Liver (tissue), 9 donors: ENCODE results near the gene ZFAND2B. TPM values are rescaled to one million over a fixed set of nuclear protein-coding genes. Genes with fewer than 3 reads are reported as not detected.

Experiments used
- DNase-seq: peaks from one replicate; pipeline ENCODE4 v3.0.0-alpha.2; 2017; ENCODE audit warnings: low spot score
- H3K27ac ChIP-seq, 2 donors: one replicate each; pipeline ENCODE4 v1.7.0; 2013; ENCODE audit warnings: inconsistent platforms in 2 of 2, low read length in 2 of 2, control low read depth in 1 of 2, low read depth in 1 of 2, mild to moderate bottlenecking in 1 of 2
- H3K27me3 ChIP-seq, 4 donors: one replicate each; pipeline versions ENCODE4 v1.6.1 to v1.7.0; 2013; ENCODE audit warnings: low read length in 3 of 4, inconsistent platforms in 1 of 4, mild to moderate bottlenecking in 1 of 4, moderate library complexity in 1 of 4; ENCODE audit not compliant: control insufficient read depth in 4 of 4, insufficient read depth in 4 of 4
- H3K36me3 ChIP-seq, 4 donors: one replicate each; pipeline versions ENCODE4 v1.6.1 to v1.7.0; 2013; ENCODE audit warnings: low read length in 3 of 4, mild to moderate bottlenecking in 3 of 4, low read depth in 1 of 4, moderate library complexity in 1 of 4; ENCODE audit not compliant: control insufficient read depth in 4 of 4, insufficient read depth in 3 of 4
- H3K4me1 ChIP-seq, 4 donors: one replicate each; pipeline versions ENCODE4 v1.6.1 to v1.7.0; 2013; ENCODE audit warnings: low read length in 3 of 4, mild to moderate bottlenecking in 3 of 4, moderate library complexity in 1 of 4; ENCODE audit not compliant: control insufficient read depth in 4 of 4, insufficient read depth in 4 of 4
- H3K4me3 ChIP-seq, 3 donors: one replicate each; pipeline versions ENCODE4 v1.6.1 to v1.7.0; 2013; ENCODE audit warnings: low read length in 3 of 3, control low read depth in 1 of 3, low read depth in 1 of 3, mild to moderate bottlenecking in 1 of 3
- H3K9ac ChIP-seq, 2 donors: one replicate each; pipeline ENCODE4 v1.7.0; 2013; ENCODE audit warnings: low read length in 2 of 2, mild to moderate bottlenecking in 2 of 2, moderate library complexity in 2 of 2, control low read depth in 1 of 2, low read depth in 1 of 2
- H3K9me3 ChIP-seq, 4 donors: one replicate each; pipeline versions ENCODE4 v1.6.1 to v1.7.0; 2013; ENCODE audit warnings: low read length in 3 of 4; ENCODE audit not compliant: control insufficient read depth in 4 of 4
- ATF3 ChIP-seq: IDR thresholded peaks from 2 replicates; pipeline ENCODE4 v1.6.1; 2016; ENCODE audit warnings: antibody characterized with exemption
- CTCF ChIP-seq: fragments of 150-350 bp; IDR thresholded peaks from 2 replicates; pipeline ENCODE4 v1.5.1; 2017; ENCODE audit warnings: improper control_type of control experiment, low read depth, low read length; ENCODE audit not compliant: missing input control
- EGR1 ChIP-seq, 2 donors: IDR thresholded peaks; 2 replicates each; pipeline ENCODE4 v1.6.1; 2016 to 2018; ENCODE audit warnings: antibody characterized with exemption in 2 of 2, low read depth in 2 of 2
- FOXA1 ChIP-seq: IDR thresholded peaks from 2 replicates; pipeline ENCODE4 v1.6.1; 2016; ENCODE audit warnings: antibody characterized with exemption
- FOXA2 ChIP-seq: IDR thresholded peaks from 2 replicates; pipeline ENCODE4 v1.6.1; 2016; ENCODE audit warnings: antibody characterized with exemption
- GABPA ChIP-seq, 2 donors: IDR thresholded peaks in 1 of 2; conservative IDR thresholded peaks in 1 of 2; 2 replicates each; pipeline ENCODE4 v1.6.1; 2016; ENCODE audit warnings: antibody characterized with exemption in 2 of 2, mild to moderate bottlenecking in 1 of 2, moderate library complexity in 1 of 2
- HNF4A ChIP-seq, 2 donors: conservative IDR thresholded peaks; 2 replicates each; pipeline ENCODE4 v1.6.1; 2016; ENCODE audit warnings: antibody characterized with exemption in 2 of 2, mild to moderate bottlenecking in 2 of 2
- HNF4G ChIP-seq: IDR thresholded peaks from 2 replicates; pipeline ENCODE4 v1.6.1; 2016; ENCODE audit warnings: antibody characterized with exemption
- JUND ChIP-seq, 2 donors: IDR thresholded peaks; 2 replicates each; pipeline ENCODE4 v1.6.1; 2016; ENCODE audit warnings: antibody characterized with exemption in 2 of 2
- MAX ChIP-seq: IDR thresholded peaks from 2 replicates; pipeline ENCODE4 v1.6.1; 2016; ENCODE audit warnings: antibody characterized with exemption
- NR2F2 ChIP-seq: IDR thresholded peaks from 2 replicates; pipeline ENCODE4 v1.6.1; 2016; ENCODE audit warnings: antibody characterized with exemption
- RAD21 ChIP-seq, 2 donors: IDR thresholded peaks; 2 replicates each; pipeline ENCODE4 v1.6.1; 2016; ENCODE audit warnings: antibody characterized with exemption in 2 of 2, mild to moderate bottlenecking in 2 of 2
- REST ChIP-seq: IDR thresholded peaks from 2 replicates; pipeline ENCODE4 v1.6.1; 2016; ENCODE audit warnings: antibody characterized with exemption, mild to moderate bottlenecking
- RXRA ChIP-seq, 2 donors: IDR thresholded peaks; 2 replicates each; pipeline ENCODE4 v1.6.1; 2017 to 2018; ENCODE audit warnings: antibody characterized with exemption in 2 of 2, mild to moderate bottlenecking in 1 of 2
- SP1 ChIP-seq: IDR thresholded peaks from 2 replicates; pipeline ENCODE4 v1.6.1; 2018; ENCODE audit warnings: antibody characterized with exemption, mild to moderate bottlenecking
- TAF1 ChIP-seq: conservative IDR thresholded peaks from 2 replicates; pipeline ENCODE4 v1.6.1; 2016; ENCODE audit warnings: antibody characterized with exemption, mild to moderate bottlenecking
- YY1 ChIP-seq: IDR thresholded peaks from 2 replicates; pipeline ENCODE4 v1.6.1; 2016; ENCODE audit warnings: antibody characterized with exemption, mild to moderate bottlenecking
- ZBTB33 ChIP-seq: IDR thresholded peaks from 2 replicates; pipeline ENCODE4 v1.6.1; 2016; ENCODE audit warnings: antibody characterized with exemption
- WGBS: extraction: QIAGEN DNeasy Blood & Tissue Kit; methylation state at CpG from one replicate; pipeline ENCODE4 v1.1.7; 2013; 5-methylcytosine and 5-hydroxymethylcytosine counted together
- polyA plus RNA-seq, 2 donors: library from polyadenylated mRNA; stranded (reverse) in 1 of 2; unstranded in 1 of 2; fragments of 200-250 nt in 1 of 2; fragments of >200 nt in 1 of 2; fragmentation: Nextera tagmentation in 1 of 2; extraction: Ambion mirVana in 1 of 2; gene quantifications; one replicate each; pipeline versions ENCODE4 v1.2.1 to v1.2.3, GENCODE V29; 2013 to 2015
- total RNA-seq, 2 donors: library from RNA; depleted of rRNA; stranded (reverse); fragments of >200 nt; gene quantifications; one replicate each; pipeline ENCODE4 v1.2.3, GENCODE V29; 2014
- donor health status: healthy.
- donor health status: healthy.
- donor health status: healthy.
- donor health status: healthy.
- donor health status: healthy.

The ZFAND2B gene
- total and polyA plus RNA-seq, 4 donors: 19.6 to 53.8 (median 25.8) TPM

GRCh38 chr2:219172231-219173154, 34.1 kb upstream of the ZFAND2B start:
- H3K4me3 ChIP-seq: no peak overlapping the region
- DNase-seq: no peak
- no peaks in the 10 kb centered on the region for H3K27me3 ChIP-seq
- peaks cover 0 to 30% (median 24%) of the 10 kb centered on the region in 4 donors for H3K36me3 ChIP-seq
- H3K9ac ChIP-seq: no peak overlapping the region
- no peaks in the 10 kb centered on the region for H3K9me3 ChIP-seq
- H3K4me1 ChIP-seq: peaks cover 4 to 31% (median 22%) of the 10 kb centered on the region in 4 donors
- 92% methylated on average over 16 of the region's 16 CpGs for WGBS
- no peak for TF ChIP-seq CTCF
- no peak for TF ChIP-seq TAF1
- no peak for TF ChIP-seq MAX
- no peak for TF ChIP-seq GABPA (IDR thresholded peaks at IDR 0.05 in 1 of 2, conservative IDR thresholded peaks at IDR 0.05 in 1 of 2)
- no peak for TF ChIP-seq HNF4A (conservative IDR thresholded peaks at IDR 0.05)
- TF ChIP-seq YY1: no peak
- TF ChIP-seq EGR1 (IDR thresholded peaks at IDR 0.05; ENCODE audit: low read depth in 2 of 2): no peak
- no peak for TF ChIP-seq REST
- TF ChIP-seq RAD21 (IDR thresholded peaks at IDR 0.05): no peak
- no peak for TF ChIP-seq RXRA (IDR thresholded peaks at IDR 0.05)
- no peak for TF ChIP-seq FOXA2
- TF ChIP-seq ZBTB33: no peak
- no peak for TF ChIP-seq NR2F2
- no peak for TF ChIP-seq FOXA1
- no peak for TF ChIP-seq SP1
- TF ChIP-seq JUND (IDR thresholded peaks at IDR 0.05): no peak
- TF ChIP-seq HNF4G: no peak
- no peak for TF ChIP-seq ATF3
- no peak overlapping the region for H3K27ac ChIP-seq
